Measurements from ENCODE around the gene ANKRD42.
A peak's percentile ranks its signal among the peaks of the same experiment; 100 is the strongest.
"Not testable (repeated sequence)": the region's sequence is repeated elsewhere in the genome, so short reads cannot be mapped to it uniquely, and the experiment has no call there.

ANKRD42 gene

GRCh38 chr11:83249445-83249844, 55.9 kb downstream of the ANKRD42 start:
- no peak for DNase-seq

DNA sequence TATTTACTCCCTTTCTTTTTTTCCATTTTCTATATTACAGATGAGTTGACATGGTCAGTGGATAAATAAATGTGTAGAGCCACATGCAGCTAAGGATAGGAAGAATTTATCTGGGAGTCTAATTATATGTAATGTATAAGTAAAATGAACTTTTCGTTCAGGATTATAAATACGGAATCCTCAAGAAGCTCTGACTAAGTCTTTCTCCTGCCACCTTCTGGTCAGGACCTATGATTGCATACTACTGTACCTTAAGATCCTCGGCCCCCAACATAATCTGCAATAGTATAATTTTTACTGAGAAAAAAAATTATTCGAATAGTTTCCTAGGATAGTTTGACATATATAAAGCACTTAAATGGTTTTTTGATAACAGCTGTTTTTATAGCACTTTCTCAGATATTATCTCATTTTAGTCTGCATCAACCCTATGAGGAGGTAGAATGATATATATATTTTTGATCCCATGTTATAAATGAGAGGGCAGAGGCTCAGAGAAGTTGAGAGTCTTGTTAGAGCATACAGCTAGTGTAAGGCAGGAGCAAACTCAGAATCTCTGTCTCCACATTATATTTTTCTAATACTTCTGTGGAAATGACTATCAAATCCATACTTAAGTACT, 56.6 kb downstream of the ANKRD42 start:
- DNase-seq: peak; percentile 42

DNA sequence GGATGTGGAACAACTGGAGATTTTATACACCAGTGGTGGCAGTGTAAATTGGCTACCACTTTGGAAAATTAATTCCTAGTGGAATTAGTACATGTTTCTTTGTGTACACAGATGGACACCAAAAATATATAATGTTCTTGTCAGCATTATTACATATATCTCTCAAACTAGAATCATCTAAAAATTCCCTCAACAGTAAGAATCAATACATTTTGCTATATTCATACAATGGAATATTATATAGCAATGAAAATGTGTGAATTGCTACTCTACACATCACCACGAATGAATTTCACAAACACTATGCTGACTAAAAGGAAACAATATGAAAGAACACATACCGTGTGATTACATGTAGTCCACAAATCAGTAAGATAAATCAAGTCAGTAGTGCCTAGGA, 58.8 kb downstream of the ANKRD42 start:
- DNase-seq: no peak

GRCh38 chr11:83252941-83253340, 59.4 kb downstream of the ANKRD42 start:
- no peak for DNase-seq

DNA sequence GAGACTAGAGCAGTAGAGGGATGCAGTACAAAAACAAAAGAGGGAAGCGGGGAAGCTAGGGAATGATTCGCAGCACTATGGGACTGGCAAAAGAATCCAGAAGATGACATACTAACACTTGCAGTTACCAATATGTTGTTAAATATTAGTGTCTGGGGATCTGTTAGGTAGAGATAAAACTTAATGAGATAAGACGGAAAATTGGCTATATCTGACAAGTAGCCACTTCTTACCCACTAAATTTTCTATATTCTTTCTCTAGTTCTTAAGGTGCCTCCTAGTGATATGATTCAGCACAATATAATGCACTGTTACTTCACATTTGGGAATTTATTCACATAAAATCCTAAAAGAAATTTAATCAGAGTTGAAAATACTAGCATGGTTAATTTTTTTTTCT, 61.9 kb downstream of the ANKRD42 start:
- DNase-seq: no peak

- no peak for DNase-seq
Measured at GRCh38 chr11:83256602-83257340, 63.3 kb downstream of the ANKRD42 start.

GRCh38 chr11:83257761-83258168, 64.3 kb downstream of the ANKRD42 start:
- peak; percentile 47 for DNase-seq

- no peak for DNase-seq
Measured at GRCh38 chr11:83259559-83259958, 66.0 kb downstream of the ANKRD42 start.

DNA sequence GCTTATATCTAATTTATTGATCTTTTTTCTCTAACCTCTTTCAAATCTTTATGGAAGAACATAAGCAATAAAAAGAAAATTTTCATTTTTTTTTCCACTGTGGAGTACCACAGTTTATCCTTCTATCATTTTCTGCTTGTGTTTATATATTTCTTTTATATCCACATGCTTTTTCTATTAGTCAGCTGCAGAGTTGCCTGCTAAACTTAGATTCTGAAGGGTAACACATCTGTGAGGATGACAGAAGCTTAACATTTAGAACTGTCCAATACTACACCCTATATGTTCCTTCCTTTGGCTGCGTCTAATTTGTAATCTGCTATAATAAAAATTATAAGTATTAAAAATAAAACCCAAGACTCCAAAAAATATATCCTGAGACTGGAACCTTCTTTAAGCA, 71.8 kb downstream of the ANKRD42 start:
- DNase-seq: no peak

DNA sequence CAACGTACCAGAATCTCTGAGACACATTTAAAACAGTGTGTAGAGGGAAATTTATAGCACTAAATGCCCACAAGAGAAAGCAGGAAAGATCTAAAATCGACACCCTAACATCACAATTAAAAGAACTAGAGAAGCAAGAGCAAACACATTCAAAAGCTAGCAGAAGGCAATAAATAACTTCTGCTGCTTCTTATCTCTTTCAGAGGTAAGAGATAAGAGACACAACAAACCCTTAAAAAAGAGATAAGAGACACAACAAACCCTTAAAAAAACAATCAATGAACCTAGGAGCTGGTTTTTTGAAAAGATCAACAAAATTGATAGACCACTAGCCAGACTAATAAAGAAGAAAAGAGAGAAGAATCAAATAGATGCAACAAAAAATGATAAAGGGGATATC, 75.6 kb downstream of the ANKRD42 start:
- not testable (repeated sequence) for DNase-seq

DNA sequence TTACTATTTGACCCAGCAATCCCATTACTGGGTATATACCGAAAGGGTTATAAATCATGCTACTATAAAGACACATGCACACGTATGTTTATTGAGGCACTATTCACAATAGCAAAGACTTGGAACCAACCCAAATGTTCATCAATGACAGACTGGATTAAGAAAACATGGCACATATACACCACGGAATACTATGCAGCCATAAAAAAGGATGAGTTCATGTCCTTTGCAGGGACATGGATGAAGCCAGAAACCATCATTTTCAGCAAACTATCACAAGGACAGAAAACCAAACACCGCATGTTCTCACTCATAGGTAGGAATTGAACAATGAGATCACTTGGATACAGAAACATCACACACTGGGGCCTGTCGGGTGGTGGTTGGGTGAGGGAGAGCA, 78.2 kb downstream of the ANKRD42 start:
- not testable (repeated sequence) for DNase-seq

DNA sequence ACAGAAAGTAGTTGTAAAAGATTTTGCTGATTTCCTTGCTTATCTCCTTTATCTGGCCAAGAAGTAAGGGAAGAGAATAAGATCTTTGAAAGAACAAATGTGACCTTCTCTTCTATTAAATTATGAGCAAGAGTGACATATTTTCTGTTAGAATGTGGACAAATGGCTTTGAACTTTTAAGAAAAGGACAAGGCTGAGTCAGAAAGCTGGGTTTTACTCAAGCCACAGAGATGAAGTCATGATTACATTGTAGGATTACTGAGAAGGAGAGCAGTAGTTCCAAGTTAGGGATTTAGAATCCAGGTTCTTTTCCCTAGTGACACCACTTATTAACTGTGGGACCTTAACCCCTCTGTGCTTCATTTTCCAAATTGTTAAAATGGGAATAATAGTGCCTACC, 79.1 kb downstream of the ANKRD42 start:
- DNase-seq: peak; percentile 57

- no peak for DNase-seq
Measured at GRCh38 chr11:83275888-83276641, 82.6 kb downstream of the ANKRD42 start.

DNA sequence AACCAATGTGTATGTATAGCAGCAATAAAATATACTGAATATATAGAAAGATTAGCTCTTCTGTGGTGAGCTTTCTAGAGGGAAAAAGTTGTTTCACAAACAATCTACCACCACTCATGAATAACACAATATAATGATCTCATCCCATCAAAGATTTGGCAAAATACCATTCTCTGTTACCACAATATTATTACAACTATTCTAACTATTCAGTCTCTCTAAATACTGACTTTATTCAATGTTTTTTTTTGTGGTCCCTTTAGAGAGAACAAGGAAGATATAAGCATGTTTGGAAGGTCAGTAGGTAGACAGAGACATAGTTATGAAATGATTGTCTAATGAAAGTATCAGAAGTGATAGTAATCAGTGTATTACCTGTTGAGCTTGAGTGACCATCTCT, 84.8 kb downstream of the ANKRD42 start:
- DNase-seq: peak; percentile 46

DNA sequence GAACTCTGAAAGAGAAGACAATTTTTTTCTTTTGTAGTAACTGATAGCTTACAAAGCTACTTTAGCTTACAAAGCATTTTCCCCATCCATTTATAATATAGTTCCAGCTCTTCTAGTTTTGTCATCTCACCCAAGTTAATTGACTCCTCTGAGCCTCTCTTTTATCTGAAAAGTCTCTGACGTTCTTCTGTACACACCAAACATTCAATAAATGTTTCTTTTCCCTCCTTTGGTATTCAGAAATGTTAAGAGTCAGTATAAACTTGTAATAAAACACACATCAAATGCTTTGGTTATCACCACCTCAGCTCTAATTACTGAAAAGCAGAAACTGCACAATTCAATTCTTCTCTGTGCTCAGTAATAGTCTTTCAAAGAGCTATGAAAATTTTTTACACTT, 86.7 kb downstream of the ANKRD42 start:
- peak; percentile 26 for DNase-seq

GRCh38 chr11:83282084-83282716, 88.7 kb downstream of the ANKRD42 start:
- no peak for DNase-seq

DNA sequence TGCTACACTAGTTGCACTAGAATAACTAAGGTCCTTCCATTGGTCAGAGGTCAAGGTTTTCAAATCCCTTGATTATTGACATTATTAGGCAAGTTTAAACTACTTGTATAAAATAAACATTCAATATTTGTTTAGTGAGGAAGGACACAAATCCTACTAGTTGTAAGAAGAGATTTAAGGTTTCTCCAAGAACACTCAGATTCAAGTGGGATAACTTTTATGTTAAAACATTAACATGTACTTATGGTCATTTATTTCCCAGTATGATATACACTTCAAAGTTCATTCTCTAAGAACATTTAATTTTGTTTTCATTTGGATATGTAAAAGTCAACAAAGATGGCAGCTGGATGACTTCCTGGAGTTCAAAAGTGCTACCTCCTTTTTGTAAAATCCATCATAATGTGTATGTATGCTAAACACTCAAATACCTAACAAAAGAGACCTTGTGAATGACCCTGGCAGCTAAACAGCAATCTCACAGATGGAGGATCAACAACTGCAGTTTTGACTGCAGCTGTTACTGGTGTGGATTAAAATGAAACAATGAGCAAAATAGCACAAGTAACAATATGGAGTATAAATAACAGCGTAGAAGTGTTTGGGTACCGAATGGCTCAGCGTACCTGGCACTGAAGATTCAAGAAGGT, 91.1 kb downstream of the ANKRD42 start:
- no peak for DNase-seq

DNA sequence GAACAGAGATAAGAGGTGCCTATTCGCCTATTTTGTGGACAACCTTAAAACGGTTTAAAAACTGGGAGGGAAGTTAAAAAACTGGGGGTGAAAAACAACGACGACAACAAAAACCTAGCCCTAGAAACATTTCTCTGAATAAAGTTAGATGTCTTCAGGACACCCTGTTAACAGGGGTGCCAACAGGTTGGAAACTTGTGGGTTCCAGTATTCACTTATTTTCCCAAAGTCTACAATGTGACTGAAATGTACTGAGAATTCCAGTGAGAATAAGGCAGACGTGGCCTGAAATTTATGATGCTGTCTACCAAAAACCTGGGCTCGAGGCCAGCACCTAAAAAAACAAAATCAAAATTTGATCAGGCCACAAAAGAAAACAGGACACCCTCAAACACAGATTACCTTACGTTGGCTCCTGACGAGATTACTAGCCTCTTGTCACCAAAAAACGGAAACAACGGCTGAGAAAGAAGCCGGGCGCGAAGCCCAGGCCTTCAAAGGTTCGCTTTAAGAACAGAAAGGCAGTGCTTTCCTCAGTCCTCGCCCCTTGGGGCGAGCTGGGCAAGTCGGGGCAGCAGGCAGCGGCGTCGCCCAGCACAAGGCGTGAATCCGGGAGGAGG, 91.7 kb downstream of the ANKRD42 start:
- peak; percentile 4 for DNase-seq

DNA sequence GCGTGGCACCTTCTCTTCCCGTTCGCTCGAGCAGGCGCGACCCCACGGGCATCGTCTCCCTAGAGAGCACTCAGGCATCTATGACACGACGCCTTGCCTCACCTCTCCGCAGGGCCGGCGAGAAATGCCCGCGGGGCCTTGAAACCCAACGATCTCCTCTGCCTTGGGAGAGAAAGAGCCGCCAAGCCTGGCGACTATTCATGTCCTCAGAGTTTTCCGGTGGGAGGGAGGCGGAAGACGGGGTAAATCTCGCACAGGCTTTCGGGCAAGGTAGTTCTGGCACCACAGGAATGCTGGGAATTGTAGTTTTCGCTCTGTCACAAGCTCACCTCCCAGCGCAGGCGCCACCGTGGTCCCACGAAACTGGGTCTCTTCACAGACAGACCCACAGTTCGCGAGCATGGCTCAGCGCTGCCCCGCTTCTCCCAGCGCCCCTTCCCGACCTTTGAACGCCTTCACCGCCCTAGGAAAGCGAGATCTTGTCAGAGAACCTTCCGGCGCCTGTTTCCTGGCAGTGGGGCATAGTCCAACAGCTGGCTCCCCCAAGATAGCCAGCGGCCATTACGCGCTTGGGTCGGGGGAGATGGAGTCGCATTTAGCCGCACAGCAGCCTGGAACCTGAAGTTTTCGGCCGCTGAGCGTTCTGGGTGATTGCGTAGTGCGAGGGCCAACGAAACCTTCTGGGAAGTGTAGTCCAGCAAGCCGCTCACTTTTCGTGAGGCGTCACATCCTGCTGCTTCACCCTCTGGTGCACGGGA, 92.4 kb downstream of the ANKRD42 start, which contains the start of gene CCDC90B:
Gene CCDC90B (minus strand): TSS at position 597 of the 758 bp plus-strand sequence. CDS start 395 bp downstream, at position 202.
- DNase-seq: peak; percentile 98

- DNase-seq: no peak
Measured at GRCh38 chr11:83287631-83288030, 94.1 kb downstream of the ANKRD42 start.

- DNase-seq: peak; percentile 65
Measured at GRCh38 chr11:83292709-83293456, 99.4 kb downstream of the ANKRD42 start.

Data from fibroblast of upper back skin (primary cell).